ENCODE data around the gene CDK4.

The CDK4 gene

GRCh38 chr12:57756406-57757341 is 4.6 kb upstream of the CDK4 start:
- DNase-seq (ENCODE audit: low read depth, low spot score), result no peak

- no peak for DNase-seq (ENCODE audit: low read depth, low spot score)
Observed at GRCh38 chr12:57755454-57756372, 3.6 kb upstream of the CDK4 start.

DNA sequence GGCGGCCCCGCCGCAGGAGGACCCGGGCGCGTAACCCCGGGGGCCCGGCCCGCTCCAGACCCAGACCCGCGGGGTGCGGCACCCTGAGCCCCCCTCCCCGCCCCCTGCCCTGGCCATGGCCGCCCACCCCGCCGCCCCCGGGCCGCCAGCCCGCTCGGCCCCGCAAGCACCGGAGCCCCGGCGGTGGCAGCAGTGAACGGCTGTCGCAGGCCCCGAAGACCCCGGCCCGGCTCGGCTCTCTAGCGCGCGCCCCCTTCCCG is 3.0 kb upstream of the CDK4 start:
- DNase-seq (ENCODE audit: low read depth, low spot score), result no peak

GRCh38 chr12:57754411-57755193 is 2.5 kb upstream of the CDK4 start, which contains the start of gene MARCHF9:
MARCHF9 (plus strand) TSS chr12:57755103; CDS start chr12:57755529, 426 bp downstream.
- DNase-seq (ENCODE audit: low read depth, low spot score), result no peak

DNA sequence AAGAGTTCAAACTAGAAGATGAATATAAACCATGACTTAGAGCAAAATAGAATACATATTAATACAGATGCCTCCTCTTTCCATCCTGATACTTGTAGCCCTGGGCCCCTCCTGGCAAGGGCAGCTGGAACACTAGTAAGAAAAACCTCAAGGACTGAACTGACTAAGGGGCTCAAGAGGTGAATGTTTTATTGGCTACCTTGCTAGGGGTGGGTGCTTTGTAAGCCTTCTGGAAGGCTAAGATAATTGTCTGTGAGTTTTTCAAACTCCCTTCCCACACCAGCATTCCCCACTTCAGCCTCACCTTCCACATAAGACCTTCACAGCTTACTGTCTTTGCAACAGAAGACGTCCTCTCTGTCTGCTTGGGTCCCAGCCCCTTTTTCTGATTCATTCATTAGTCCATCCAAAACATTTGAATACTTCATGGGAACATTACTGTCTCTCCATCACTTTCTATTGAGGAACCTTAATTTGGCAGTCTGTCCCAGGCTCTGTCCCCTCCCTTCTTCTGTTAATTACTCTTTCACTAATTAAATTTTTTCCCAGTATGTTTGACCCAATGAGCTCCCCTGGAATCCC is 1.7 kb upstream of the CDK4 start:
- no peak for DNase-seq (ENCODE audit: low read depth, low spot score)

- no peak for DNase-seq (ENCODE audit: low read depth, low spot score)
Observed at GRCh38 chr12:57752668-57753000, 524 bp upstream of the CDK4 start.

- no peak for DNase-seq (ENCODE audit: low read depth, low spot score)
Observed at GRCh38 chr12:57751432-57751787, 700 bp downstream of the CDK4 start.

DNA sequence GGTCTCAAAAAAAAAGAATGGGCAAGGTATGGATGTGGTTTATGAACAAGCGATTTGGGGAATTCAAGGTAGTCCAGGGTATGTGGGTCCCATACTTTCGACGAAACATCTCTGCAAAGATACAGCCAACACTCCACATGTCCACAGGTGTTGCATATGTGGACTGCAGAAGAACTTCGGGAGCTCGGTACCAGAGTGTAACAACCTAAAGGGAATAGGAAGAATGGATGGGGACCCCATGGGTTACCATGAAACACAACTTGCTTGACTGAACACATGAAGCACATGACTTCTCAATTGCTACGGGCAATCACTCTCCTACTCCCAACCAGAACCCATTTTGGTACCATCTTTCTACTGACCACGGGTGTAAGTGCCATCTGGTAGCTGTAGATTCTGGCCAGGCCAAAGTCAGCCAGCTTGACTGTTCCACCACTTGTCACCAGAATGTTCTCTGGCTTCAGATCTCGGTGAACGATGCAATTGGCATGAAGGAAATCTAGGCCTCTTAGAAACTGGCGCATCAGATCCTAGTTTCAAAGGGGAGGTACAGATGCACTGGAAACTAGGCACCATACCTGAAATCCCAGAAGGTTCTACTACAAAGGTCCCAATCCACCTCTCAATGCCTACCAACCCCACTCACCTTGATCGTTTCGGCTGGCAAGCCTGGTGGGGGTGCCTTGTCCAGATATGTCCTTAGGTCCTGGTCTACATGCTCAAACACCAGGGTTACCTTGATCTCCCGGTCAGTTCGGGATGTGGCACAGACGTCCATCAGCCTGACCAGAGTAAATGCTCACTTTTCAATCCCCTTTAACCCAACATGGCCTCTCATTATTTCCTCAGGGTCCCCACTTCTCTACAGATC is 1.3 kb downstream of the CDK4 start:
- no peak for DNase-seq (ENCODE audit: low read depth, low spot score)

DNA sequence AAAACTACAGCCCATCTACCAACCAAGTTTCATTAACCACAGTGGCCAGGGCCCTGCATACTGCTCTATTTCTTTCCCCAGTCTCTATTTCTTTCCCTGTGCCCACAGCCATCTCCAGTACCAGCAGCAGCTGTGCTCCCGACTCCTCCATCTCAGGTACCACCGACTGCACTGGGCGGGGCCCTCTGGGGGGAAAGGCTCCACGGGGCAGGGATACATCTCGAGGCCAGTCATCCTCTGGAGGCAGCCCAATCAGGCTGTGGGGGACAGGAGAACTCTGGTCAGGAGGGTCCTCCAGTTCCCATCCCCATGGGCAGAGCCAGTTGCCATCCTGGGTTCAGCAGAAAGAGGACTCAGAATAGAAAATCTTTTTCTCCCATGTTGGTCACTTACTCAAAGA is 3.0 kb downstream of the CDK4 start:
- no peak for DNase-seq (ENCODE audit: low read depth, low spot score)

DNA sequence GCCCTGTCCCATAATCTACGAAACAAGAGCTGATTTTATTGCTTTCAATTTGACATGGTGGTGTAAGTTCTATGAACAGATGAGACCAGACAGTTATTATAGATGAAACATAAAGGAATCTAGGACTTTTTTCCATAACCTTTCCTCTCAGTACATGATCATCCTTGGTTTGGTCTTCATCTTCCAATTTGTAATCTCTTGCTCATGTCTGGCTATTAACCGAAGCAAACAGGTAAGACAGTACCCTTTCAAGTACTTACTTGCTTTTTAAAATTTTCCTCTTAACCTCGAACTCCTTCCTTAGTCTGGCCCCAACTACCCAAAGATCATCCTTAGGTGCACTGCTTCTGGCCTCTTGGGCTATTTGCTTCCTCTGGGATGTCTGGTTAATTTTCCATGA is 6.1 kb downstream of the CDK4 start:
- no peak for DNase-seq (ENCODE audit: low read depth, low spot score)

GRCh38 chr12:57745485-57745881 is 6.6 kb downstream of the CDK4 start:
- DNase-seq (ENCODE audit: low read depth, low spot score), result no peak

DNA sequence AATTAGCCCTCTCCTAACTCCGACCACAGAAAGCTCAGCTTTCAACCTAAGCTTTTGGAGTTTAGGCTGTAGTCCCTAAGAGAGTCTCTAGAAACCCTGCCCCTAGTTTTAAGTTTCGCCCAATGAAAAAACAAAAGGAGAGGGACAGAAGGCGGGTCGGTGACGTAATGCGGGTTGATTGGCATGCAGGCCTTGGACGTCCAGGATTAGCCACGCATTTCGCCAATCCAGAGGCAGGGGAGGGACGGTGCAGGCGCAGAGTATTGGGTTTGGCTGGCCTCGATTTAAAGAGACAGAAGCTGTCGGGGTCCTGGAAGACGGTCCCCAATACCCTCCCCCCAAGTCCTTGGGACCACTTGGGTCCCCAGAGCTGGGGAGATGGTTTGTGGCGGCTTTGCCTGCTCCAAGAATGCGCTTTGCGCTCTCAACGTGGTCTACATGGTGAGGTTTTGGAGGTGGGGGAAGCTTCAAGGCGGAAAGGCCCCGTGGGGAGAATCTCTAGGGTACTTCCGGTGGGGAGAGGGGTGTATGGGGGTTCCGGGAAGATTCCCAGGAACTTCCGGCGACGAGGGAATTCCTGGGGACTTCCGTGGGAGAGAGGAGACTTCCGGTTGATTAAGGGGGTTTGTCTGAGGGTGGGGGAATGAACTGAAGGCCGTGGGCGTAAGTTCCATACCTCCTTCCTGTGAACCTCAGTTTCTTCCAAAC is 7.2 kb downstream of the CDK4 start, which contains the start of gene TSPAN31:
TSS of gene TSPAN31 (plus strand) at position 263 of the 708 bp plus-strand sequence. CDS start at position 379, 116 bp downstream.
- peak; percentile 92 for DNase-seq (ENCODE audit: low read depth, low spot score)

DNA sequence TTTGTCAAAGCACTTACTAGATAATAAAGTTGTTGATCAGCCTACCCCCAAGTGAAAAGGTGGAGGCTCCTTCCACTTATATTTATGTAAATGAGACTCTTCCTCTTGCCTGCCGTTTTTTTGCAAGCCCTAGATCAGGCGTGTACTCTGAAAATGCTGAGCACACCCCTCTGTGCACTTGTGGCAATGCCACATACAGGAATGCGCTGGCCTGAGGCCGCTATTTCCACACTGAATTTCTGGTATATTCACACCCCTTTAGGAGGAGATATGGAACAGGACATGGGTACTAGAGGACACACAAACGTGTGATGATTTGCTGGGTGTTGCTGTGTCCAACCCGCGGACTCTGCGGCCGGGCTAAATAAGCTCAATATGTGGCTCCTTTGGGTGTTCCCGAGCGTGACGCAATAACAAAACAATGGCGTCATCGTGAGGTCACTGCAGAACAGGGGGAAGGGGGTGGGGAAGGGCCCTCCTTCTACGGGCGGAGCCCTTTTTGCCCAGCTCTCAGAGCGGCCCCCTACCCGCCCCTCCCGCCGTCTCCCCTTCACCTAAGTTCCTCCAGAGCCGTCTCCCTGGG is 7.8 kb downstream of the CDK4 start:
- DNase-seq (ENCODE audit: low read depth, low spot score), result no peak

- no peak for DNase-seq (ENCODE audit: low read depth, low spot score)
Observed at GRCh38 chr12:57743769-57744168, 8.3 kb downstream of the CDK4 start.

GRCh38 chr12:57741844-57742738 is 10.0 kb downstream of the CDK4 start:
- no peak for DNase-seq (ENCODE audit: low read depth, low spot score)

- DNase-seq (ENCODE audit: low read depth, low spot score), result no peak
Observed at GRCh38 chr12:57741413-57741789, 10.7 kb downstream of the CDK4 start.

DNA sequence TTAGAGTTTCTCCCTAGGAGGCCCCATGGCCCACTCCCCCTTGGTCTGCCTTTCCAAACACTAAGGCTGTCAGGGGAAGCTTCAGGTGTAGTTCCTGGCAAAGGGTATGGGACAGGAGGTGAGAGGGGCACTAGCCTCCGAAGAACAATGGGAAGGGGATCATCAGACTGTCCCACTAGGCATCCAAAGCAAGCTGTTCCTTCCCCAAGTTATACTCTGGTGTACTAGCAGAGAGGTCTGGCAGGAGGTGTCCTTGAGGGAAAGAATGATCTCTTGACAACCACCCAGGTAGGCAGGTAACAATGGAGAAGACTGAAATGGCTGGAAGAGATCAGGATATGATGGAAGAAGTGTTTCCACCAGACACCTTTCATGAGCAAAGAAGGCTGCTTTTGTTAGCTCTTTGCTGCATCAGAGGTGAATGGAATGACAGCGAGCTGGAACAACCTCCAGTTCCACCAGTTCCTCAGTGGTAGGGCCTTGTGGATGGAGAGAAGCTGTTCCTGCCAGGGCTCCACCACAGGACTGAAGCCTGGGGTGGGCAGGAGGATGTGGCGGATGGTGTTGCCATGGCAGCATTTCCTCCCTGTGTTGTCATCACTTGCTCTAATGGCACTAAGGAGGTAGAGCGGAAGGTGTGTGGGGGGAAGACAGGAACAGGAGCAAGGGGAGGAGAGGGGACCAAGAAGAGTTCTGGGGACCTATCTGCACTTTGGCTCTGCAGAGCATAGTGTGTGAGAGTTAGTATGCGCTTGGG is 11.3 kb downstream of the CDK4 start:
- no peak for DNase-seq (ENCODE audit: low read depth, low spot score)
